ENCODE measurements around the gene DYNC1I1.

Gene DYNC1I1

GRCh38 chr7:96080027-96080426, 307.7 kb downstream of the DYNC1I1 start:
- no peak for DNase-seq (ENCODE audit: low read depth in 2 of 2)

DNA sequence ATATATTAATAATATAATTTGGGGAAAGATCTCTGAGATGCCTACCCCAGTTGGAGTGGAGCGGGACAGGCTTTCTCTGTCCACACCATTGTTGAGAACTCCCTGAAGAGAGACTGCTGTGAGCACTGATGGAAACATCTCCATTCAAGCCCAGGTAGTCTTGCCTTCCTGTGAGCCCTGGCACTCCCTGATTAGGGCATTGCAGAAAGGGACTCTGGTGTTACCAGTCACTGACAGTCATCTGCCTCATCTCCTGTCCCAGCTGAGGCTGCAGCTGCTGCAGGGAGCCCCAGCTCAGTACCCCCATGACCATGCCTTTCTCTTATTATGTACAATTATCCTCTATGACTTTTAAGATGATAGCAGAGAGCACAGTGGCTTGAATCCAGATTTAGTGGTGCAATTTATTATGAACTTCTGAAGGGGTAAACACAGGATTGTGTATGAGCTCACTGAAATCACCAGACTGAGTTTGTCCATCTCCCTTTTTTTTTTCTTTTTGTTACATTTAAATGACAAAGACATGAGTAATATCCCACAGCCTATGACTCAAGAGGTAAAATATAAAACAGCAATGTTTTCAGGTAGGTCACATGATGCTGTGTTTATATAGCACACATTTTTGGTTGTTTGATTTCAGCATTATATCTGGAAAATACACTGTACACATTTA, 312.7 kb downstream of the DYNC1I1 start:
- no peak for DNase-seq (ENCODE audit: low read depth in 2 of 2)

DNA sequence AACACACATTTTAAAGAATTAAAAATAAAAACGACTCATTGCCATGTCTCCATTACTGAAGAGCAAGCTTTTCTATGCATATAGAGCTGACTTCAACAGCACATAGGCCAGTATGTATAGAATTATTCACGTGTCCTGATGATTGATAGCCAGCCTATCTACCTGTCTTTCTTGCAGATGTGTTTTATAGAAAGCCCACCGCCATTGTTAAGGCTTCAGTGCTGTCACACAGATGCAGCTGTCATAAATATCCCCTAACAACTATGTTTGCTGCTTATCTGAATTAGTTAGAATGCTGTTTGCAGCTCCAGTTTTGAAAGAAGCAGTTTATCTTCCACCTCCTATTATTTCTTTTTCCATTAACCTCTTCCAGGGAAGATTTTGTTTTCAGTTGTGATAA, 313.6 kb downstream of the DYNC1I1 start:
- no peak for DNase-seq (ENCODE audit: low read depth in 2 of 2)

DNA sequence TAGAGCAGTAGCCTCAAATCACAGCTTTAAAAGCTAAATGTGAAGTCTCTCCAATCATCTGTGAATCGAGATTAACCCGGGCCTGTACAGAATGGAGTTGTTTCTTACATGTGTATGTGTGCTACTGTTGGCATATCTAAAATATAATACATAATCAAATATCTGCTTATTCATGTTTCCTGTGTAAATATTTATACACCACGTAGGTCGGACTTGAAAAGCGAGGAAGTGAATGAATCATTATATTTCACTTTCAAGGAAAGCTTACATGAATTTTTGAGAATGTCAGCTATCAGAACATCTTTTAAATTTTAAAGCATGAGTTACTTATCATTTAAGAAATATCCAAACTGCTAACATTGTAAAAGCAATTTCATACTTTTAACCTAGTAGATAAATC, 316.2 kb downstream of the DYNC1I1 start:
- no peak for DNase-seq (ENCODE audit: low read depth in 2 of 2)

- no peak for DNase-seq (ENCODE audit: low read depth in 2 of 2)
These were observed 317.2 kb downstream of the DYNC1I1 start for GRCh38 chr7:96089511-96089910.

DNA sequence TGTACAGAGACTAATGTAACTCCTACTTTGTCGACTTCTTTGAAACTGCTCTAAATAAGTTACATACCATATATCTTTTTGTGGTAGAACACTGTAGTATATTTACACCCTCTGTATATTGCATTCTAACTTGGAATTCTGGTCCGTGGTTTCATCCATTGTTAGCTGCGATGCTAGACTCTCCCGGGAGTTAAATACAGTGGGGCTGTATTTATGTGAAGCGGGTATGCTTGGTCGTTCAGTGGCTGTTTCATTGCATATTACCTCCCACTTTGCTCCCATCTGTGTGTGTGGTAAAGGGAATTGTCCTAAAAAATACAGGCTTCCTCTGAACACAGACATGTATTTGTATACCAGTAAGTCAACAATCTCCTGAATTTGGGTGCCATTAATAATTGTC, 318.4 kb downstream of the DYNC1I1 start:
- no peak for DNase-seq (ENCODE audit: low read depth in 2 of 2)

DNA sequence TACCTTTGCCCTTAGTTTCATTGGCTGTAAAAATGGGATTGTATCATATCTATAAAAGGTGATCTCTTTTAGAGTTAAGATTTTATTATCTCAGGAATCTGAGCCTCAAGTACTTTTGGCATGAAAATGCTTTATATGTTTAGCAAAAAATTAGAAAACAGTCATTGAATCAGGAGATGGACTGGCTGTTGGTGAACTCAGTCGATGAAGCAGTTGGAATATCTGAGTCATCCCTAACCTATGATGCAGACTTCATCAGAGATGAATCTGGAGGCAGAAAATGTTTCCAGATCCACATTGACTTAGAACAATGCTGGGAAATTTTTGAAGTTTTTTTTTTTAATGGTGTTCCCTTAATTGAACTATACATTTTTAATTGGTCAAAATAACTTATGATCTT, 321.1 kb downstream of the DYNC1I1 start:
- DNase-seq (ENCODE audit: low read depth in 2 of 2): no peak

GRCh38 chr7:96097835-96098234, 325.5 kb downstream of the DYNC1I1 start:
- DNase-seq (ENCODE audit: low read depth in 2 of 2): no peak

GRCh38 chr7:96100737-96101136, 328.4 kb downstream of the DYNC1I1 start:
- no peak for DNase-seq (ENCODE audit: low read depth in 2 of 2)

GRCh38 chr7:96102096-96102811, 329.9 kb downstream of the DYNC1I1 start:
- DNase-seq (ENCODE audit: low read depth in 2 of 2): no peak

DNA sequence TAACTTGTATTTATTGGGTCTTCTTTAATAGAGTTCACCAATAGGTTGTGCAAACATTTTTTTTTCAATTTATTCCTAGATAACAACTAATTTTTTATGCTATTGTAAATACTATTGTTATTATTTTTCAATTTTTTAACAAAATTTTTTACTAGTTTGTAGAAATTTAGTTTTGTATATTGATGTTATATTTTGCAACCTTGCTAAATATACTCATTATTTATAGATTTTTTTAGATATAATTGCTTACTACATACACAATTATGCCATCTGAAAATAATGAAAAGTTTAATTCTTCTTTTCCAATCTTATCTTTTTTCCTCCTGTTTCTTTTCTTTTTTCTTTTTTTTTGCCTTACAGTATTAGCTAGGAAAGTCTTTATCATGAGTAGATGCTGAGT, 332.6 kb downstream of the DYNC1I1 start:
- DNase-seq (ENCODE audit: low read depth in 2 of 2): no peak

DNA sequence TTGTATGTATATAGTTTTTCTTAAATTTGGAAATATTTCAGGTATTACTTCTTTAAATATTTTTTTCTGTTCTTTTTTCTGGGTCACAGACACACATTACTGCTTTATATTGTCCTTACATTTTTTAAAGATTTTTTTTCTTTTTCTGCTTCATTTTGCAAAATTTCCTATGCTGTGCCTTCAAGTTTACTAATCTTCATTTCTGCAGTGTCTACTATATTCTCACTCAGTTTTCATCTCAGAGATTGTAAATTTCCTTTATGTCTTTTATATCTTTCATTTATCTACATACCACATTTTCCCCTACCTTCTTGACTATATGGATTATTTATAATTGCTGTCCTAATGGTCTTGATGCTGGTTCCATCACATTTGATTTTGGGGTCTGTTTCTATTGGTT, 339.1 kb downstream of the DYNC1I1 start:
- DNase-seq (ENCODE audit: low read depth in 2 of 2): no peak

DNA sequence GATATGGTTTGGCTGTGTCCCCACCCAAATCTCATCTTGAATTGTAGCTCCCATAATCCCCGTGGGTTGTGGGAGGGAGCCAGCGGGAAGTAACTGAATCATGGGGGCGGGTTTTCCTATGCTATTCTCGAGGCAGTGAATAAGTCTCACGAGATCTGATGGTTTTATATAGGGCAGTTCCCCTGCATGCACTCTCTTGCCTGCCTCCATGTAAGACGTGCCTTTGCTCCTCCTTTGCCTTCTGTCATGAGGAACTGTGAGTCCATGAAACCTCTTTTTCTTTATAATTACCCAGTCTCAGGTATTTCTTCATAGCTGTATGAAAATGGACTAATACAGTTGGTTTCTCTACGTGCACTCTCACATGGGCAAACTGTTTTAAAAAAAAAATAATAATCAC, 341.8 kb downstream of the DYNC1I1 start:
- no peak for DNase-seq (ENCODE audit: low read depth in 2 of 2)

- no peak for DNase-seq (ENCODE audit: low read depth in 2 of 2)
These were observed 343.8 kb downstream of the DYNC1I1 start for GRCh38 chr7:96116173-96116572.

- no peak for DNase-seq (ENCODE audit: low read depth in 2 of 2)
These were observed 346.2 kb downstream of the DYNC1I1 start for GRCh38 chr7:96118449-96119001.

DNA sequence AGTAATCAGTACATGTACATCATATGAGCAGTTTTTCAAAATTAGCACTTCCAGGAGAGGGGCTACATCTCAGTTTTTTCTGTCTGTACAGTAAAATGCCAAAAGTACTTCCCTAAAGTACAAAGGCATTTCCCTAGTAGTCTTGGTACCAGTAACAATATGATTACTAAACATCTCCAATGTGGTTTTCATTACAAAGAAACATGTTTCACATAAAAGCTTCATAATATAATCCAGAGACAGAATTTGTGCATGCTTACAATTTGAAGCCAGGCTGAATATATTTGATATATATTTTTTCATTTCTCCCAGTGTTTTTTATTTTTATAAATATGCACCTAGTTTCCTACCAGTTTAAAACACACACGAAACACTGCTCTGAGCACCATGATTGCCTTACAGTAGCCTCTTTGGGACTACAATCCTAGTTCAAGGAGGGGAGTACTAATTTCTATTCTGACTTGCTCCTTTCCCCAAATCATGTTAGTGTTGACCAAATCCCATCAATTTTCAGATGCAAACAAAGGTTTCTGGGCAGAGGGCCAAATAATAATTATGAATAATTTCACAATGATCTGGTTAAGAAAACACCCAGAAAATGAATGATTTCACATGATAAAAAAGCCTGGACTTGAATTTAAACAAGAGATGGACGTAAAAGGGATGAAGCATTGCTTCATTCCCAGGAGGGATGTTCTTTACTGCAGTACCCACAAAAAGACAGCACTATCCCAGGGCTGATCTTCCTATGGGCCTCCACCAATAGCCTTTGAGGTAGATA, 348.3 kb downstream of the DYNC1I1 start:
- no peak for DNase-seq (ENCODE audit: low read depth in 2 of 2)

GRCh38 chr7:96121752-96122151, 349.4 kb downstream of the DYNC1I1 start:
- DNase-seq (ENCODE audit: low read depth in 2 of 2): no peak

DNA sequence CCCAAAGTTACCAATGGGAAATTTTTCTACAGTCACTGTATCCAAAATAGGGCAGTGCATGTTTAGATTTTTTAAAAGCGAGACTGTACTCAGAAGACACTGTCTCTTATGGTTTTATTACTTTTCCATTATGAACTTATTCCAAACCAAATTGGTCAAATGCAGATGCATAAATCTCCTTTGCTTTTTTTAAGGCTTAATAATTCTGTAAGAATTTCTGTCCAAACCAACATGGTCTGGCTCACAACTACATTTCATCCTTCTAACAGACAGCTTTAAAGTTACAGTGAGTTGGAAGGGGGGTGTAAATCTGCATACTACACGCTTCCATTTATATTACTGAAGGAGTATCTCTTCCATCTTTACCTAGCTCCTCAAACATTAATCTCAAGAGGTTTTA, 350.4 kb downstream of the DYNC1I1 start:
- no peak for DNase-seq (ENCODE audit: low read depth in 2 of 2)

GRCh38 chr7:96126382-96126781, 354.0 kb downstream of the DYNC1I1 start:
- no peak for DNase-seq (ENCODE audit: low read depth in 2 of 2)

DNA sequence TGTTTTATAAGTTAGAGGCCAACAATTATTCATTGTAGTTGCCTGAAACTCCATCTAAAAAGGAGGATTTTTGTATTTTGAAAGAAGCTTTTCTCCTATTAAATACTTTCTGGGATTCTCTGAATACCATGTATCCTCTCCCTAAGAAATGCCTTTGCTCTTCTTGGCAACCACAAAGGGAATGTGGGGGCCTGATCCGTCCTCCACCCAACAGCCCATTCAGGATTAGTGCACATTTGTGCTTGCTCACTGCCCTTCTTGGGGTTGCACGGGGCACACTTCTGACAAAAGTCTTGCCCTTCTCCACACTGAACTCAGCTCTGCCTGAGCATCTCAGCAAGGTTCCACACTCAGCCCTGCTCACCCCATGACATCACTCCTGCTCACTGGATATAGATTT, 355.4 kb downstream of the DYNC1I1 start:
- no peak for DNase-seq (ENCODE audit: low read depth in 2 of 2)

DNA sequence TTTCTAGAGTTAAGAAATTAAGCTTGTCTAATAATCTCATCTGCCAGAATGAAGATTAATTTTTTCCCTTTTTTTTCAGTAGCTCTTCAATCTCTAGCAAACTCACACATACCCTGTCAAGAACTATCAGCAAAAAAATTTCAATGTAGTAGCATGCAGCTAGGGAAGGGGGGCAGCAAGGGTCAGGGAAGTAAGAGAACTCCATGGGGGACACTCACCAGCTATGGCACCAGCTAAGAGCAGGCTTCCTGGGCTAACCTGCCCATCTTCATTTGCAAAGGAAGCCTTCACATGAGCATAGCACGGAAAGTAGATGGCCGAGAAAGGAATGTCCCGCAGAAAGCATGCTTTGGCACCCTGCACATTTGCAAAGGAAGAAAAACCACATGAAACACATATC, 359.2 kb downstream of the DYNC1I1 start:
- DNase-seq (ENCODE audit: low read depth in 2 of 2): no peak

DNA sequence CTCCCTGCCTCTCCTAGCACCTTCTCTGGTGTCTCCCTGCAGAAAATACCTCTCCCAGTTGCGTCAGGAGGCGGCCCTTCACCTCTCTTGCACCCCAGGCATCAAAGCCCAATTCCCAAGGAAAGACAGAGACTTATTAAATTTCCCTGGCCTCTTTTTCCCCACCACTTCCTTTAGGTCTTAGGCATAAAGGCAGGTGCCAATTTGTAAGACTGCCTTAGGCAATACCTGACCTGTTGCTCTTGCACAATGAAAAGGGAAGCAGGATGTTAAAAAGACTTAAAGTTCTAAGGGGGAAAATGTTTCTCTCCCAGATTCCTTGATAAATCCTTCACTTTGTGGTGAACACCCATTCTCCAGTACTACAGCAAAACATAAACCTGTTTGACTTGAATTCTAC, 362.9 kb downstream of the DYNC1I1 start:
- DNase-seq (ENCODE audit: low read depth in 2 of 2): no peak

Measured in stimulated activated CD8-positive, alpha-beta memory T cell treated with anti-CD3 and anti-CD28 coated beads, Interleukin-7, amount 100 ng/mL, for 4 hours (primary cell).